Testis (tissue), 3 donors: ENCODE results near the gene POLR1F. TPM values are rescaled to one million over a fixed set of nuclear protein-coding genes. Genes with fewer than 3 reads are reported as not detected.
"Not testable (repeated sequence)": the region's sequence is repeated elsewhere in the genome, so short reads cannot be mapped to it uniquely, and the experiment has no call there.

Experiments used
- DNase-seq: peaks from one replicate; pipeline ENCODE4 v3.0.0-alpha.2; 2019
- H3K27ac ChIP-seq, 2 donors: fragments of 200-600 bp; sonication (generic); one replicate each; pipeline ENCODE4 v1.5.1; 2019
- H3K27me3 ChIP-seq: fragments of 200-600 bp; sonication (generic); one replicate; pipeline ENCODE4 v1.5.1; 2019
- H3K36me3 ChIP-seq: fragments of 200-600 bp; sonication (generic); one replicate; pipeline ENCODE4 v1.5.1; 2017; ENCODE audit warnings: low read depth; ENCODE audit errors: missing control alignments
- H3K4me1 ChIP-seq: fragments of 200-600 bp; sonication (generic); one replicate; pipeline ENCODE4 v1.5.1; 2019
- H3K4me3 ChIP-seq, 2 donors: fragments of 200-600 bp; sonication (generic); one replicate each; pipeline ENCODE4 v1.5.1; 2017 to 2019
- H3K9me3 ChIP-seq: fragments of 200-600 bp; sonication (generic); one replicate; pipeline ENCODE4 v1.5.1; 2017
- POLR2A ChIP-seq: fragments of 450-650 bp; IDR thresholded peaks from one replicate; pipeline ENCODE4 v1.6.1; 2017; ENCODE audit warnings: antibody characterized with exemption, mild to moderate bottlenecking, moderate library complexity
- WGBS, 2 donors: methylation state at CpG; one replicate each; pipeline ENCODE4 v1.1.5; 2018; 5-methylcytosine and 5-hydroxymethylcytosine counted together
- intact Hi-C: fragments of 100-400 bp; cut with DNase I; formaldehyde crosslinking; loops from one replicate; pipeline ENCODE4 v1.15.1; 2023; ENCODE audit warnings: low total_unique reads
- polyA plus RNA-seq: library from polyadenylated mRNA; stranded (reverse); fragments of 350-450 nt; fragmentation: Illumina TruSeq; extraction: RNeasy Lipid Tissue Mini Kit (QIAGEN cat#74804); gene quantifications from one replicate; pipeline ENCODE4 v1.2.3, GENCODE V29; 2014; ENCODE audit warnings: low read depth, low replicate concordance; ENCODE audit not compliant: insufficient read depth
- total RNA-seq, 2 donors: library from RNA; depleted of rRNA; stranded (reverse); fragments of >200 nt; gene quantifications; one replicate each; pipeline ENCODE4 v1.2.3, GENCODE V29; 2016
- TF ChIP-seq, protein P1 (sequence below), 3 experiments: fragments of 450-650 bp in 2 of 3; fragments of 200-600 bp in 1 of 3; sonication (generic) in 1 of 3; IDR thresholded peaks; one replicate each; pipeline ENCODE4 v1.5.1; 2016 to 2019; ENCODE audit warnings: antibody characterized with exemption in 3 of 3, mild to moderate bottlenecking in 2 of 3, moderate library complexity in 1 of 3

Gene POLR1F
- total and polyA plus RNA-seq, 3 donors from 2014 or later, result 8.1 to 17.6 (median 15.6) TPM

DNA sequence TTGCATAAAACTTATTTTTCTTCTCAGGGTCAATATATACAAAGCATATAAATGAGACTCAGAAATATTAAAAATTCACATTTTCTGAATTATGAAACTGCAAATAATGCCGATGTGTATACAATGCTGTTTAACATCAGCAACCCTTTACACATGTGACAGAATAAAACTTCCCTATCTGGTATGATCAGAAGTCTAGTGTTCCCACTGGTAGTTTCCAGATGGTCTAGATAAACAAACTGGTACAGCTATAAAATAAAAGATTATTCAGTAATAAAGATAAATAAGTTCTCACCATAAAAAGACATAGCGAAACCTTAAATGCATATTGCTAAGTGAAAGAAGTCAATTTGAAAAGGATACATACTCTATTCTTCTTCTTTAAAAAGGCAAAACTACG lies 7.9 kb downstream of the POLR1F start:
- Histone ChIP-seq H3K27ac (no peak overlapping the region), H3K36me3 (no peaks in the 10 kb centered on the region), H3K4me3 (no peak overlapping the region), H3K4me1 (no peaks in the 10 kb centered on the region), H3K9me3 (no peaks in the 10 kb centered on the region), H3K27me3 (no peaks in the 10 kb centered on the region)
- TF ChIP-seq, protein P1, sequence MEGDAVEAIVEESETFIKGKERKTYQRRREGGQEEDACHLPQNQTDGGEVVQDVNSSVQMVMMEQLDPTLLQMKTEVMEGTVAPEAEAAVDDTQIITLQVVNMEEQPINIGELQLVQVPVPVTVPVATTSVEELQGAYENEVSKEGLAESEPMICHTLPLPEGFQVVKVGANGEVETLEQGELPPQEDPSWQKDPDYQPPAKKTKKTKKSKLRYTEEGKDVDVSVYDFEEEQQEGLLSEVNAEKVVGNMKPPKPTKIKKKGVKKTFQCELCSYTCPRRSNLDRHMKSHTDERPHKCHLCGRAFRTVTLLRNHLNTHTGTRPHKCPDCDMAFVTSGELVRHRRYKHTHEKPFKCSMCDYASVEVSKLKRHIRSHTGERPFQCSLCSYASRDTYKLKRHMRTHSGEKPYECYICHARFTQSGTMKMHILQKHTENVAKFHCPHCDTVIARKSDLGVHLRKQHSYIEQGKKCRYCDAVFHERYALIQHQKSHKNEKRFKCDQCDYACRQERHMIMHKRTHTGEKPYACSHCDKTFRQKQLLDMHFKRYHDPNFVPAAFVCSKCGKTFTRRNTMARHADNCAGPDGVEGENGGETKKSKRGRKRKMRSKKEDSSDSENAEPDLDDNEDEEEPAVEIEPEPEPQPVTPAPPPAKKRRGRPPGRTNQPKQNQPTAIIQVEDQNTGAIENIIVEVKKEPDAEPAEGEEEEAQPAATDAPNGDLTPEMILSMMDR (IDR thresholded peaks at IDR 0.05), result no peak
- no peak for TF ChIP-seq POLR2A
- 89 to 92% methylated on average over 3 of the region's 3 CpGs for WGBS, 2 donors
- no peak for DNase-seq
- intact Hi-C loops, result no loop called here

- Histone ChIP-seq H3K27ac (no peak overlapping the region), H3K9me3 (no peaks in the 10 kb centered on the region), H3K4me1 (no peaks in the 10 kb centered on the region), H3K36me3 (no peaks in the 10 kb centered on the region), H3K4me3 (no peak overlapping the region), H3K27me3 (no peaks in the 10 kb centered on the region)
- no peak for DNase-seq
- 90 to 96% methylated on average over 3 of the region's 3 CpGs for WGBS, 2 donors
- intact Hi-C loops, result no loop called here
- TF ChIP-seq POLR2A, result no peak
- TF ChIP-seq, protein P1 (IDR thresholded peaks at IDR 0.05), result no peak
Observed at GRCh38 chr7:19698331-19698730, 10.5 kb downstream of the POLR1F start.

DNA sequence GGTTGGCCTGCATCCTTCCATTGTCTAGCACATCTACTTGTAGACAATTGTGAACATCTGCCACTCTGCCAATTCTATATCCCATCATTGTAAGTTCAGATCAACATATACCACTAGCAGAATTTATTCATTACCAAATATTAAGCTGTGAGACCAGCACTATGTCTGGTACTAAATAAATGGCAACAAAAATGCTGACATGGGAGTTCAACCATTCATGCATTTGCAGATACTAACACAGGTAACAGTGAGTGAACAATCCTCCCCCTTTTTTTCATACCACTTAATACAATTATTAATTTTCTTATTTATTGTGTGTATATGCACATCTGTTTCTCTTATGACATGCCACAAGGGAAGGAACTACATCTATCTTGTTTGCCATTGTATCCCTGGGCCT lies 11.9 kb downstream of the POLR1F start:
- H3K4me1 ChIP-seq, result no peaks in the 10 kb centered on the region
- H3K36me3 ChIP-seq, result no peaks in the 10 kb centered on the region
- no peaks in the 10 kb centered on the region for H3K27me3 ChIP-seq
- no peaks in the 10 kb centered on the region for H3K9me3 ChIP-seq
- DNase-seq, result no peak
- intact Hi-C loops, result no loop called here
- TF ChIP-seq, protein P1 (IDR thresholded peaks at IDR 0.05), result no peak
- TF ChIP-seq POLR2A, result no peak
- no peak overlapping the region for H3K27ac ChIP-seq
- no peak overlapping the region for H3K4me3 ChIP-seq

GRCh38 chr7:19692111-19692828 lies 16.6 kb downstream of the POLR1F start:
- Histone ChIP-seq H3K4me3 (no peak overlapping the region), H3K9me3 (no peaks in the 10 kb centered on the region), H3K36me3 (no peaks in the 10 kb centered on the region), H3K27ac (no peak overlapping the region), H3K27me3 (no peaks in the 10 kb centered on the region), H3K4me1 (no peaks in the 10 kb centered on the region)
- intact Hi-C loops, result no loop called here
- WGBS, 2 donors, result 86 to 88% methylated on average over 12 to 24 of the region's 26 CpGs
- DNase-seq, result no peak
- TF ChIP-seq, protein P1 (IDR thresholded peaks at IDR 0.05), result no peak
- no peak for TF ChIP-seq POLR2A

DNA sequence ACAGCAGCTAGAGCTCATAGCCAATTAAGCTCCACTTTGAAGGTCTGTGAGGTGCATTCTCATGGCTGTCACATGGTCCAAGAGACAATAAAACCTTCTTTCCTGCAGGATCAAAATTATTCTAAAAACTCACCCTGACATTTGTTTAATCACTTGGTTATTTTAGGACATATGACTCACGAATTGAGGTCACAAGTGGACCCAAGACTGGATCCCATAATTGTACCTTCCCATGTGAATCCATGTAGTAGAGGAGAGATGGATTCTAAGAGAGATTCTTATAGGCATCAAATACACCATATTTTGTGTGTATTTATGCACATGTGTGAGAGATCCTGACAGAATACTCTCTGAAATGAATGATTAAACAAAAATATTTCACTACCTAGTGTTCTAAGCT lies 18.1 kb downstream of the POLR1F start:
- Histone ChIP-seq H3K27ac (no peak overlapping the region), H3K36me3 (no peaks in the 10 kb centered on the region), H3K27me3 (no peaks in the 10 kb centered on the region), H3K9me3 (no peaks in the 10 kb centered on the region), H3K4me1 (no peaks in the 10 kb centered on the region), H3K4me3 (no peak overlapping the region)
- DNase-seq, result no peak
- intact Hi-C loops, result no loop called here
- 25 to 80% methylated on average over 1 of the region's 1 CpG for WGBS, 2 donors
- TF ChIP-seq, protein P1 (IDR thresholded peaks at IDR 0.05), result no peak
- TF ChIP-seq POLR2A, result no peak

GRCh38 chr7:19689130-19689529 lies 19.7 kb downstream of the POLR1F start:
- H3K4me1 ChIP-seq, H3K9me3 ChIP-seq, H3K27me3 ChIP-seq, H3K27ac ChIP-seq, H3K4me3 ChIP-seq, DNase-seq, intact Hi-C loops, H3K36me3 ChIP-seq: not testable (repeated sequence)
- WGBS, 2 donors, result 77 to 79% methylated on average over 11 to 12 of the region's 12 CpGs
